NK-92 (cell line): ENCODE measurements around the gene PCDHA1.

Source experiments
- DNase-seq: peaks from one replicate; lab custom pipeline; 2025; ENCODE audit not compliant: unreplicated experiment; lab: John Stamatoyannopoulos, UW

The PCDHA1 gene

DNA sequence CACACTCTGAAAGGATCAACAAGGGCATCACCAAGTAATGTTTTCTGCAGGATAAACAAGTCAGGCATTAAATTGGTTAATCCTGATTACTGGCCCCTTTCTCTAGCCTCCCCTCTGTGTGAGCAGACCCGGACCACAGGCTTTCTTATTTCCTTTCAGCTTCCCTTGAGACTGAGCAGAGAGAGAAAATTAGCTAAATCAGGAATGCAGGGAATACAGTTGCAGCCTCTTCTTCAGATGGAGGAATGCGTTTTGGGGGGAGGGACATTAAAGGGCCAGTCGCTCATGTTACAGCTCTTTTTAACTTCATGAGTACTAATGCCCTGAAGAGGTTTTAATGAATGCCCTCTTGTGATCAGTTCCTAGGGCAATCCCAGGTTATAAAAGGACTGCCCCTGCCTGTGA lies 200.2 kb downstream of the PCDHA1 start:
- no peak for DNase-seq

DNA sequence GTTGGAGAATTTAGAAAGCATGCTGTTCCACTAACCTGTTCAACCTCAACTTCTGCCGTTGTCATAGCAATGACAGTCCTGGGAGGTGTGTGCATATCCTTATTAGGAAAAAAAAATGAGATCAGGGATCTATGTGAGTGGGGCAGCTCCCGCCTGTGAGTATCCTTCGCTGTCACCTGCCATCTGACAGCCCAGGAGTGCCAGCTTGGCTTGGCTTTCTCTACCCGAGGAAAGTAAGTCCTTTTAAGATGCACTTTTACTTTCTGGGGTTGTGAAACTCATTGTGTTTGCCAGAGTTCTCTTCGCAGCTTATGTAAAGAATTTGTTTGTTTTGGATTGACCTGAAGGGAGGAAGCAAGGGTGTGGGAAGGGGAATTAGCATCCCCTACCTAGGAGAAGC lies 202.2 kb downstream of the PCDHA1 start:
- DNase-seq, result no peak

DNA sequence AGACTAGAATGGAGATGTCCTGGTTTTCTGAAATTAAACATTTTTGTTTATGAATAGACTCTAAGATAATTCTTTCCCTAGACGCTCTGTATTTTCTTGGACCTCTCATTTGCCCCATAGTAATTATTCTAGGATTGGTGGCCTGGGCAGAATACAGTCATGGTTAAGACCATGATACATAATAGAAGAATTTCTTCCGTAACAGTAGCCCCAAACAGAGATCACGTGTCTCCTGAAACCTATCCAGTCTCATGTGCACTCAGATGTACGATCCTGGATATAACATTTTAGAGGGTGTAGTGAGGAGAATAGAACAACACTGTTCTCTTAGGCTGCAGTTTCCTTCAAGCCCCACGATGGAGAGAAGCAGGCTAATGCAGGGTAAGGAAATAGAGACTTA lies 202.7 kb downstream of the PCDHA1 start:
- no peak for DNase-seq

DNA sequence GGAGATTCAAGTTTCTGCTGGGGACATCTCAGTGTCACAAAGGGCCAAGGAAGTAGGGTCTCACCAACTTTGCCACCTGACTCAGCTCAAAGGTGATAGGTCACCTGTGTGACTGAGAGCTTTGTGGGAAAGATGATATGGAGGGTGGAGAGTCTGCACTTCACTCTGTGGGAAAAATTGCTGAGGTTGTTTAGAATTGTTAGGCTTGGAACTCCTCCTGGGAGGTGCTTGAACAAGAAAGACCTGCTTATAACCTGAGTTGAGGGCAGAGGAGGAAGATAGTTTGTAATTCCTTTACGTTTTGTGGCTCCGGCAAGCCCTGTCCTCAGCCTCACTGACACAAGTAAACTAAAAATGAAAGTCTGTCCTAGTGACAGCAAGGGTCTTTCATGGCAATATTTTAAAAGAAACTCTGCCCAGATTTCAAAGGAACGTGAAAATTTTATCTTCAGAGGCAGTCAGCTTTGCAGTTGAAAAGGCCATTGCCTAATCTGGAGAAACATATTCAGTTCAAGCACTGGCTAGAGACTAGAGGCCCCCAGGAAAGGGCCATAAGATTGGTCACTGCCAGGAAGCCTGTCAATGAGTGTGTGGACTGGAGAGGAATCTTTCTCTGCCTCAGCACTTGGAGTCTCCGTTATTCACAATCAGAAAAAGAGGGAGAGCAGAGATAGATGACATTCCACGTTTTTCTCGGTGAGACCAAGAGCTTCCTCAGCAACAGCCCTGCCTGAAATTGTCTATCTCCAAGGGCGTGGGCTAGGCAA lies 203.5 kb downstream of the PCDHA1 start:
- DNase-seq, result no peak

DNA sequence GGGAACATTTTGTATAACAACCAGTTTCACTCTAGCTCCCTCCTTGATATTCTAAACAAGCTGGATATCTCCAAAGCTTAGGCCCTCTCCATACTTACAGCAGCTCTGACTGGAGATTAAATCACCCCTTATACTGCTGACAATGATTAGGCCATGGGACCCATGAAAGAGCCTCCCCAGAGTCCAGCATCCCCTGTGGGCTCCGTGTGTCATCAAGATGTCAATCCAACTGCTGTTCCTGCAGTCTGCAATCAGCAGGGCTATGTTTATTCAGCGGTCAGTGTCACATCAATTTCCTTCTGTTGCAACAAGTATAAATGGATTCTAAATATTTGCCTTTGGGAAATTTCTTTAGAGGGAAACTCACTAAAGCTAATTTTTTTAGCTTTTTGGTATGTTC lies 206.9 kb downstream of the PCDHA1 start:
- no peak for DNase-seq

DNA sequence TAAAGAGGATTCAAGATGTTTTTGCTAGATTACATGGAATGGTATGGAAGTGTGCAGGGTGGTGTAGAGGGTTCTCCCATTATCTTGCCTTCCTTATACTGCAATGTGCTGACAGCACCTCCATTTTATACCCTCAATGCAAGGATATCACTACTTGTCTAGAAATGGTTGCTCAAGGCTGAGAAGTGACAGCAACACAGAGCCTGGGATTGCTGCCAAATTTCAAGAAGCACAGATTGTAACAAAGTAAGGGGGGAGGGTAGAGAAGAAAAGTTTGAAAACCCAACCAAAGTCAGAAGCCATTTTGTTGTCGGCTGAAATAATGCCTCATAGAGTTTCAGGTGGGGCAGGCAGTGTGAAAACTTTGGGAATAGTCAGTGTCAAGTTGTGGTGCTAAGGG lies 210.1 kb downstream of the PCDHA1 start:
- DNase-seq, result no peak

DNA sequence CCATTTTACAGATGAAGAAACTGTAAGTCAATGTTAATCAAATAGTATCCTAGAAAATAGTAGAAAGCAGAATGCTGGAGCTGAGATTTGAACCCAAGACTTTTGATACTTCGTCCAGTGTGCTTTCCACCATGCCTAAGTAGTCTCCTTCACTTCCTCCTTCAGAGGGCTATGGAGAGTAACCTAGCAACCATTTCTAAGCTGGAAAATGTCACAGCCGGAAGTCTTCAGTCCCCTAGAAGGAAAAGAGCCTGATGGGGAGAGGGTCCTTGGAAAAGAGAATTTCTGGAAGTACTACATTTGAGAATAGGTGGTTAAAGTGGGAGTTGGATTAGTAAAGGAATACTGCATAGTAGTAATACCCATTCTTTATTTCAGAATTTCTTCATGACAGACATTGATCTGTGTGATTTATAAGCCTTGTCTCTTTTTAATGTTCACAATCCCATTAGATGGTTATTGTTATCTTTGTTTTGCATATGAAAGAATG lies 213.0 kb downstream of the PCDHA1 start:
- DNase-seq, result no peak

DNA sequence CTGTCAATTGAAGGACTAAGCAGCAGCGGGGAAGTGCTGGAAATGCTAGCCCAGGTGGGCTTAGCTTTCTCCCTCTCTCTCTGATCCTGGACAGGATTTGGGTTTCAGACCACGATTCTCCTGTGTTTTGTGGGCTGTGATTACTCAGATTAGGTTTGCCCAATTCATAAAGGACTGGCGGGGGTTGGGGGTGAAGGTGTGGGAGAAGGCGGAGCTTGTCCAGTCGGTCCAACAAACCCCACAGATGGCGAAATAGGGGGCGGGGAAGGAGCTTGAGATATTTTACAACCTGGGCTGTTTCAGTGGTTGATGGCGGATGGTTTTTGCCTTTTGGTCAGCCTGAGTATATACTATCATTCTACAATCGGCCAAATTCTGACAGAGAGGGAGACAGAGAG lies 215.5 kb downstream of the PCDHA1 start:
- no peak for DNase-seq

DNA sequence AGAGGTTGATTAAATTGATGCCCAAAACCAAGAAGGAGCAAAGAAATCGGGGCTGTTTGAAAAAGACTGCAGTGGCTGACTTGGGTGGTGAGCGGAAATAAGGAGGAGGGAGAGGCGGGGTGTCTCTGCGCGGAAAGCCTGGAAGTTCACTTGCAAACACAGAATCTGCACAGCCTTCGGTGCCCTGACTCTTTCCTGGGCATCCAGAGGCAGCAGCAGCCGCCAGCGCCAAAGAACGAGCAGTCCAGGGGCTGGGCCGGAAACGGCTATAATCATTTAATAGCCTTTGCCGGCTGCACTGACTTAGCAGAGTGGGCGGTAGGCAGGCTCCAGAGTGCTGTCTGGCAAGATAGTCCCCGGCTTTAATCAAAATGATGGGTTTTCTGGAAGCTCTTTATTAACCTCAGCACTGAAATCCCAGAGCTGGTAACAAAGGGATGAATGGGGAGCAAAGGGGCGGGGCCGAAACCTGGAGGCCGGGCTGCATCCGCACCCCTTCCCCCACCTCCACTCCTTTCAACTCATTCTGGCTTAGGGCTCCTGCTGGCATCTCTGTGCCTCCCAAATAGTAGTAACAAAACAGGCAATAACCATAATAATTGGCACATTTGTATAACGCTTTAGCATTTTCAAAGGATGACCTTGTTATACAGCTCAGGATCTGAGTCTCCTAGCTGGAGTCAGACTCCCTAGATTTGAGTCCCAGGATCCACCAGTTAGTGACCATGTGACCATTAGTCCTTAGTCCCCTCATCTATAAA lies 216.1 kb downstream of the PCDHA1 start:
- no peak for DNase-seq

DNA sequence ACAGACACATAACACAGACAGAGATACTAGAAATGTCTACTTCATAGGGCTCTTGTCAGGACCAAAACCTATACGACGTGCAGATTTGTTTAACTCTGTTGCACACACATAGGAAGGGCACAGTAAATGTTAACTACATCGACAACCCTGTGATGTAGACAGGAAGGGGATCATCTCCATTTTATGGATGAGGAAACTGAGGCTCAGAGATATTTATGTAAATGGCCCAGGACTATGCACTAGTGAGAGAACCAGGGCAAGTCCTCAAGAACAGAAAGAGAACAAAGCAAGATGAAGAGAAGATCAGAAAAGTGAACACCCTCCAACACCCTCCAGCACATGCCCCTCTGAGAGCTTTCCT lies 216.6 kb downstream of the PCDHA1 start:
- no peak for DNase-seq

DNA sequence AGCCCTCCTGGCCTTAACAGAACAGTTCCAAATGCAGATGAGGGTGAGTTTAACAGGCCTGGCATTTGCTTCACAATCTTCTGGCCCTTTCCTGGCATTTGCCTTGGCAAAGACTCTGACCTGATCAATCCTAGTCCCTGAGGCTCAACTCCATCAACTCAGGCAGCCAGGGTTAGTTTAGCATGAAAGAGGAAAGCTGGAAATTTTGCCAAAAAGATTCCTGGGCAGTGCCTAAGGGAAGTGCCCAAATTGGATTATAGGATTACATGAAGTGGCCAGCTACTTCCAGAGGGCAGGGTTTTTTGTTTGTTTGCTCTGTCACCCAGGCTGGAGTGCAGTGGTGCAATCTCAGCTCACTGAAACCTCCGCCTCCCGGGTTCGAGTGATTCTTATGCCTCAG lies 217.1 kb downstream of the PCDHA1 start:
- no peak for DNase-seq

DNA sequence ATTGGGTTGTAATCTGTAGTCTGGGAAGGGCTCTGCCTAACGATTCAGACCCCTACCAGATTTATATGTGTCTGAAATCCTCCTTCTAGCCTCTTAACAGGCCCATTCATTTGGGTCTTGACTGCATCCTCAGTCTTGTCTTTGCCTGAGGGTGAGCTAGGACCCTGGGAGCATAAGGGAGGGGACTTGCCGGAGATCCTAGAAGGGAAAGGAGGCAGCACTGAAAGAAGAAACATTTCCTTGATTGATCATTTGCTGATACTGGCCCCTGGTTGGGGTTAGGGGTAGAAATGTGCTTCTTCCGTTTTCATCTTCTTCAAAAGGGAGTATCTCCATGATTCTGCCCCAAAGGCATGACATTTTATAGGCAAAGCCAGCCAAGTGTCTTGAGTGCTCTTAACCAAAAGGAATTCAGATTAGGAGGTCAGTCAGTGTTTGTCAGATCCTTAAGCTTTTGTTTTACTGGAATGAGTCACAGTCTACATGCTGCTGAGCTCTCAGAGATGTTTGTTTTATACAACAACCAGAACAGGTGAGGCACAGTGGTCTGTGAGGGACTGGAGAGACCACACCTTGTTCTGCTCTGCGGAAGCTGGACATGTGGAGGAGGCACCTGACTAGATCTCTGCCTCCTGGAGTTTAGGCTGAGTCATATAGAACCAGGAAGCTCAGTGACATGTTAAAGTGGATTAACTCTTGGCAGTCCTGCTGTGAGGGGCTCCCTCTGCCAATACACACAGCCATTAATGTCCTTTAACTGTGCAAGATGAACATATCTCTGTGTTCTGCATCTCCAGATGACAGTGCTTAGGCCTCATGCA lies 218.1 kb downstream of the PCDHA1 start:
- DNase-seq, result no peak

DNA sequence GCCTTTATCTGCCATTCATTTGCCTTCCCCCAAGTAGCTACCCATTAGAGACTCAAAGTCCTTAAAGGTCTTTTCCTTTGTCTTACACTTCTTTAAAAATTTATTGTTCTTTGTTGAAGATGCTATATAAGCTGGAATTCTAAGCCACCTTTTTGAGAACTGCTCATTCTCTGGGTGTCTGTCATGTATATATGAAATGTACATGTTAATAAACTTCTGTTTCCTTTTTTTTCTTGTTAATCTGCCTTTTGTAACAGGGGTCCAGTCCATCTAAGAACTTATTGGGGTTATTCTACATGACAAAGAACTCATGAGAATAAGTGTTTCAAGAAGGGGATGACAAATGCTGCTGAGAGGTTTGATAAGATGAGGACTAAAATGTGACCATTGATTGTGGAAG lies 221.9 kb downstream of the PCDHA1 start:
- no peak for DNase-seq

DNA sequence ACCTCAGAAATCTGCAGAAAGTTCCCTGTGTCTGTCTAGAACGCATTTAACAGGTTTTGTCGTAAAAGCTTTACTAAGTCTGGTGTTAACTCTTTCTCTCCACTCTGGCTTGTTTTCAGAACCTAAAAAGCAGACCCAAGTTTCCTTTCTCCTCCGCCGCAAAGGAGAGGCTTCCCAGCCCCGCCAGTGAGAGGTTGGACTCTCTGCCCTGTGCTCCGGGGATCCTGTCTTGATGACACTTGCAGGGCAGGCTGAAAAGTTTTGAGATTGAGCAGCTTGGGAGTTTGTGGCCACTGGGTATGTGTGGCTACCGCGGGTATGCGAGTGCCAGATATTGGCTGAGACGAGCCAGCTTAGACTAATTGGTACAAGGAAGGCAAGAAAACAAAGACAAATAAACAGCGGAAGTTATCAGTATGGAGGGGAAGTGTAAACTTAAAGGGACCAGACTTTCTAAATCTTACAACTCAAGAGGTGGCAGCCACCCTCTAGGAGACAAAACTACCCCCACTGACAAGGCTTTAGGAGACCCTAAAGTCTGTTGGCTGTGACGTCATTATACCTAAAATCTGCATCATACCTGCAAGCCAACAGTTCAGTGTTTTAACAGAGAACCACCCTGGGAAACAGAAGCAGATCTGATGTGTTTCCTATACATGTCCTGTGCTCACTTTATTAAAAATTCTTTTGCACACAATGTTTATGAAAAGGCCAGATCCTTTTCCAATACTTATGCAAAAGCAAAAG lies 224.3 kb downstream of the PCDHA1 start:
- no peak for DNase-seq

DNA sequence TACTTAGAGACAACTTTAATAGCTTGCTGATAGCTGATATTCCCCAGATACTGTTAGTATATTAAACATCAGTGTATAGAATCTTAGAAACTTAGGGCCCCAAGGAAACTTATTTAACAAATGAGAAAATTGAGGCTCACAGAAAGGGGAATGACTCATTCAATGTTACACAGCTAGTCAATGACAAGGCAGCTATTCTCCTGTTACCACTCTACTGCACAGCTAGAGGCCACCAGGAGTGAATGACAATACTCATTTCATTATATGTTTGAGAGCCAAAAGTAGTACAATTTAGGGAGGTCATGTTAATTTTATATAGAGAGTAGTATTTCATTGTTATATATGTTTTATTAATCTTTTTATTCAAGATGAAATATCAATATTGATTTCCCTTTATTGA lies 232.0 kb downstream of the PCDHA1 start:
- DNase-seq, result no peak

DNA sequence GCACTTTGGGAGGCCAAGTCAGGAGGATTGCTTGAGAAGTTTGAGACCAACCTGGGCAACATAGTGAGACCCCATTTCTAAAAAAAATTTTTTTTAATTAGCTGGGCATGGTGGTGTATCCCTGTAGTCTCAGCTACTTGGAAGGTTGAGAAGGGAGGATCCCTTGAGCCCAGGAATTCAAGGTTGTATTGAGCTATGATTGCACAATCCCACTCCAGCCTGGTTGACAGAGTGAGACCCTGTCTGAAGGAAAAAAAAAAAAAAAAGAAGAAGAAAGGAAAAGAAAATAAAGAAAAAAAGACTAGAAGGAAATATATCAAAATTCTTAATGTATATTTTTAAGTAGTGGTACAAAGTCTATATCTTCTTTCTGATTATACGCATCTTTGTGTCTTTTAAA lies 236.4 kb downstream of the PCDHA1 start:
- no peak for DNase-seq

DNA sequence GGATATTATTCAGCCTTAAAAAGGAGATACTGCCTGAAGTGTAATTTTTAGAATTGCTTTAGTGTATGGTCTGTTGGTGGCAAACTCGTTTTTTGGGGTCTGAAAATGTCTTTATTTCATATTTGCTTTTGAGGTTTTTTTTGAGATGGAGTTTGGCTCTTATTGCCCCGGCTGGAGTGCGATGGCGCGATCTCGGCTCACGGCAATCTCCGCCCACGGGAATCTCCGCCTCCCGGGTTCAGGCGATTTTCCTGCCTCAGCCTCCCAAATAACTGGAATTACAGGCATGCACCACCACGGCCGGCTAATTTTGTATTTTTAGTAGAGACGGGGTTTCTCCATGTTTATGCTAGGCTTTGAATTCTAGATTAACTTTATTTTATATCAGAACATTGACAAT lies 245.1 kb downstream of the PCDHA1 start:
- DNase-seq, result no peak

DNA sequence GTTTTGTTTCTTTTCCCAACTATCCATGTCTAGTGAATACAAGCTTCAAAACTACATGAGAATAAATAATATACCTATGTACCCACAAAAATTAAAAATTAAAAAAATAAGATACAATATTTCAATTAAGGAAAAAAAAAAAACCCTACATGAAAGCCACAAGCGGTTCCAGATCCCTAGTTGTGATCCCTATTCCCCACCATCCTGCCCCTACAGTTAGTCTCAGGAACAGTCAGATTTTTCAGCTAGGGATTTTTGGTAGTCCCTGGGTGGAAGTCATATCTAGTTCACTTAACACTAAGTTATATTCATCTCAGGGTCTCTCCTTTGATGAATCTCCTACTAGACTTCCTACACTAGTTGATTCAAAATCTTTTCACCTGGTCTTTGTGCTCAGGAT lies 246.7 kb downstream of the PCDHA1 start:
- DNase-seq, result no peak

DNA sequence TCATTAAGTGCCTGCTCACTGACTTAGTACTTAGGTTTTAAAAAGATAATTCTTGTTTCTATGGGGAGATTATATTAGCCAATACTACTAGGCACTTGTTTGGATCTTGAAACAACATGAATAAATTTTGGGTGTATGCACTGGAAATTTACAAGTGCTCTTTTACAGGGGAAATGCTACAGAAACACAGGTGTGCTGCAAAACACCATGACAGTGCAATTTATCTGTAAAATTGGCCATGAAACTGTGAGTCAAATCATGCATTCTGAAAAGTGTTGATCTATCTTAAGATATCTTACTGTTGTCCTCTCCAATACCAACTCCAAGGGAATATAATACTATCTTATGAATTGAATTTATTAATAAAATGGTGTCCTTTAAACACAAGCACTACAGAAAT lies 253.1 kb downstream of the PCDHA1 start:
- DNase-seq, result no peak

DNA sequence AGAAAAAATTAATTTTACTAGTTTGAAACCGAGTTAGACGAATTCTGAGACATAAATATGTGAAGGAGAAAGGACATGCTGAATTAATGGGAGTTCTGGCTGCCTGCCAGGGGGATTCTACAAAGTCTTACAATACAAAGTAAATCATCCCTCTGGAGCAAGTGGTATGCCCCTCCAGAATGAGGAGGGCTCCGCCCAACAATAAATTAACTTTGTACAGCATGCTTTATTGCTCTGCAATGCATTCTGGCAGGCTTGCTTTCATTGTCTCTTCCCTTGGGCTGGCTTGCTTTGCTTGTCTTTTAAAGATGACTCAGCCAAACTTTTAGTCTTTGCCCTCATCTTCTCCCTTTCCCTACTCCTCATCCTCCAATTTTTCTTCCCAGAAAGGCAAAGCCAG lies 253.6 kb downstream of the PCDHA1 start:
- DNase-seq, result no peak
